Measurements from ENCODE around the gene TBX3.

TBX3 gene

DNA sequence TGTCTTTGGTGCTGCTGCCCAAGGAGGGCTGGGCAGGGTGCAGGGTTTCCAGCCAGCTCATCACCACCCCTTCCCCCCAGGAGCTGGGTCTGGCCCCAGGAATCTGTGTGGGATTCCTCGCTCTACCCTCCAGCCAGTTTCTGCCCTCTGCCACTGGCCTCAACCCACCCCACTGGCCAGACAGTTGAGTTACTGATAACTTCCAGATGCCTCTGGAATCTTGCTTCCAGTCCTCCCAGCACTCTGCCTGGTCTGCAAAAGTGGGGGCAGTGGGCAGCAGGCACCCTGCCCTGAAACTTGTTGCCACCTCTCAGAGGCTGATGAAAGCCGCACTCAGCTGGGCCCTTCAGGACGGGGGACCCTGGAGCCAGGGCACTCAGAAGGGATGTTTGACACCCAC is 20.1 kb upstream of the TBX3 start:
- no peaks in the 10 kb centered on the region for H3K9me3 ChIP-seq (replicated peaks; ENCODE audit: insufficient read depth, low read length)
- no peaks in the 10 kb centered on the region for H3K79me2 ChIP-seq (ENCODE audit: low read length)
- H3K27me3 ChIP-seq (replicated peaks; ENCODE audit: insufficient read depth, low read length) = no peaks in the 10 kb centered on the region
- H3K36me3 ChIP-seq (replicated peaks; ENCODE audit: insufficient read depth, low read length) = no peaks in the 10 kb centered on the region
- H4K20me1 ChIP-seq (ENCODE audit: insufficient read depth, low read length) = no peaks in the 10 kb centered on the region
- TF ChIP-seq EZH2phosphoT487 (IDR thresholded peaks at IDR 0.05; ENCODE audit: low read length) = no peak
- no peaks in the 10 kb centered on the region for H3F3A ChIP-seq (ENCODE audit: insufficient read depth, low read length)
- H3K9me2 ChIP-seq (replicated peaks; ENCODE audit: insufficient read depth, low read length) = no peaks in the 10 kb centered on the region
- H3K9ac ChIP-seq (ENCODE audit: low read length) = no peak overlapping the region
- no peaks in the 10 kb centered on the region for H3K4me1 ChIP-seq (ENCODE audit: low read length)
- no peak overlapping the region for H3K27ac ChIP-seq (ENCODE audit: low read length)
- no peak for DNase-seq
- H2AFZ ChIP-seq (ENCODE audit: low read length) = no peak overlapping the region
- H3K4me3 ChIP-seq (ENCODE audit: low read length) = no peak overlapping the region
- no peak overlapping the region for H3K4me2 ChIP-seq (ENCODE audit: low read depth, low read length)

DNA sequence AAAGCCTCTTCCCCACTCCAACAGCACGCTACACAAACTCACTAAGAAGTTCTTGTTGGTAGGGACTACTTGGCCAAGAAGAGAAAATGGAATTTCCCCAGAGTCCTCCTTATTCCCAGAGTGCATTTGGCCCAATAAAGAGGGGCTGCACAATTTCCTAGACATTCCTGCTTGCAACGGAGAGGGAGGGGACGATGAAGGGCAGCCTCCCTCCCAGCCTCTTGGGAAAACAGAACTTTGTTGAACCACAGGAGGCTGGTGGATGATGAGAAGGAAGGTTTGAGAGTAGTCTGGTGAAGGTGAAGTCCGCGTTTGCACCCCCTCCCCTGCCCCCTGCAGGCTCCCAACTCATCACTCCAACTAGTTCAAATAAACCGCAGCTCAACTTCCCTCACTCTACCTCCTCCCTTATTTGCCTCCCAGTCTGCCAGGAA is 19.1 kb upstream of the TBX3 start:
- Histone ChIP-seq H3K4me2 (ENCODE audit: low read depth, low read length) (no peak overlapping the region), H3K4me3 (ENCODE audit: low read length) (no peak overlapping the region), H3K27me3 (replicated peaks; ENCODE audit: insufficient read depth, low read length) (no peaks in the 10 kb centered on the region), H3K9me3 (replicated peaks; ENCODE audit: insufficient read depth, low read length) (no peaks in the 10 kb centered on the region), H3K27ac (ENCODE audit: low read length) (no peak overlapping the region), H4K20me1 (ENCODE audit: insufficient read depth, low read length) (no peaks in the 10 kb centered on the region), H3K36me3 (replicated peaks; ENCODE audit: insufficient read depth, low read length) (no peaks in the 10 kb centered on the region), H3K4me1 (ENCODE audit: low read length) (no peaks in the 10 kb centered on the region), H3F3A (ENCODE audit: insufficient read depth, low read length) (no peaks in the 10 kb centered on the region), H3K9me2 (replicated peaks; ENCODE audit: insufficient read depth, low read length) (no peaks in the 10 kb centered on the region), H2AFZ (ENCODE audit: low read length) (no peak overlapping the region), H3K79me2 (ENCODE audit: low read length) (no peaks in the 10 kb centered on the region), H3K9ac (ENCODE audit: low read length) (no peak overlapping the region)
- TF ChIP-seq EZH2 (optimal IDR thresholded peaks at IDR 0.05; ENCODE audit: low read depth, low read length) = no peak
- TF ChIP-seq EZH2phosphoT487 (IDR thresholded peaks at IDR 0.05; ENCODE audit: low read length) = no peak
- TF ChIP-seq, protein P1, sequence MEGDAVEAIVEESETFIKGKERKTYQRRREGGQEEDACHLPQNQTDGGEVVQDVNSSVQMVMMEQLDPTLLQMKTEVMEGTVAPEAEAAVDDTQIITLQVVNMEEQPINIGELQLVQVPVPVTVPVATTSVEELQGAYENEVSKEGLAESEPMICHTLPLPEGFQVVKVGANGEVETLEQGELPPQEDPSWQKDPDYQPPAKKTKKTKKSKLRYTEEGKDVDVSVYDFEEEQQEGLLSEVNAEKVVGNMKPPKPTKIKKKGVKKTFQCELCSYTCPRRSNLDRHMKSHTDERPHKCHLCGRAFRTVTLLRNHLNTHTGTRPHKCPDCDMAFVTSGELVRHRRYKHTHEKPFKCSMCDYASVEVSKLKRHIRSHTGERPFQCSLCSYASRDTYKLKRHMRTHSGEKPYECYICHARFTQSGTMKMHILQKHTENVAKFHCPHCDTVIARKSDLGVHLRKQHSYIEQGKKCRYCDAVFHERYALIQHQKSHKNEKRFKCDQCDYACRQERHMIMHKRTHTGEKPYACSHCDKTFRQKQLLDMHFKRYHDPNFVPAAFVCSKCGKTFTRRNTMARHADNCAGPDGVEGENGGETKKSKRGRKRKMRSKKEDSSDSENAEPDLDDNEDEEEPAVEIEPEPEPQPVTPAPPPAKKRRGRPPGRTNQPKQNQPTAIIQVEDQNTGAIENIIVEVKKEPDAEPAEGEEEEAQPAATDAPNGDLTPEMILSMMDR (IDR thresholded peaks at IDR 0.05; ENCODE audit: low read length) = no peak
- no peak for DNase-seq

DNA sequence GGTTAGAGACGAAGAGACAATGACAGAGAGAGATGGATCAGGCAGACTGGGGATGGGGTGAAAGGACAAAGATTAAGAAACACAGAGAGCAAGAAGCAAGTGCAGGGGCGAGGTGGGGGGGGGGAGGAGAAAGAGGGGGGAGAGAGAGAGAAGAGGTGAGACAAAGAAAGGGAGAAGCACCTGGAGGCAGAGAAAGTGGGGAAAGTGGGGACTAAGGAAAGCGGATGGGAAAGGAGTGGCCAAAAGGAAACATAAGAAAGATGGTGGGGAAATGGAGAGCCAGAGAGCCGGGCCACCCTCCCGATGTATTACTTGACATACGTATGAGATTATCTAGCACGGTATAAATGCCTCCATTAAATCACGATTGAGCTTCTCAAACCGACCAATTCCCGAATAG is 18.5 kb upstream of the TBX3 start:
- Histone ChIP-seq H3K9ac (ENCODE audit: low read length) (no peak overlapping the region), H3K27me3 (replicated peaks; ENCODE audit: insufficient read depth, low read length) (no peaks in the 10 kb centered on the region; the same call in 1 of the 2 replicates), H3K4me1 (ENCODE audit: low read length) (no peaks in the 10 kb centered on the region), H3F3A (ENCODE audit: insufficient read depth, low read length) (no peaks in the 10 kb centered on the region), H3K79me2 (ENCODE audit: low read length) (no peaks in the 10 kb centered on the region), H3K36me3 (replicated peaks; ENCODE audit: insufficient read depth, low read length) (no peaks in the 10 kb centered on the region), H3K9me2 (replicated peaks; ENCODE audit: insufficient read depth, low read length) (no peaks in the 10 kb centered on the region), H4K20me1 (ENCODE audit: insufficient read depth, low read length) (no peaks in the 10 kb centered on the region), H3K4me3 (ENCODE audit: low read length) (no peak overlapping the region), H3K27ac (ENCODE audit: low read length) (no peak overlapping the region), H3K4me2 (ENCODE audit: low read depth, low read length) (no peak overlapping the region), H2AFZ (ENCODE audit: low read length) (no peak overlapping the region), H3K9me3 (replicated peaks; ENCODE audit: insufficient read depth, low read length) (no peaks in the 10 kb centered on the region)
- no peak for TF ChIP-seq EZH2 (optimal IDR thresholded peaks at IDR 0.05; ENCODE audit: low read depth, low read length)
- no peak for TF ChIP-seq EZH2phosphoT487 (IDR thresholded peaks at IDR 0.05; ENCODE audit: low read length)
- TF ChIP-seq, protein P1 (IDR thresholded peaks at IDR 0.05; ENCODE audit: low read length) = no peak
- no peak for DNase-seq

DNA sequence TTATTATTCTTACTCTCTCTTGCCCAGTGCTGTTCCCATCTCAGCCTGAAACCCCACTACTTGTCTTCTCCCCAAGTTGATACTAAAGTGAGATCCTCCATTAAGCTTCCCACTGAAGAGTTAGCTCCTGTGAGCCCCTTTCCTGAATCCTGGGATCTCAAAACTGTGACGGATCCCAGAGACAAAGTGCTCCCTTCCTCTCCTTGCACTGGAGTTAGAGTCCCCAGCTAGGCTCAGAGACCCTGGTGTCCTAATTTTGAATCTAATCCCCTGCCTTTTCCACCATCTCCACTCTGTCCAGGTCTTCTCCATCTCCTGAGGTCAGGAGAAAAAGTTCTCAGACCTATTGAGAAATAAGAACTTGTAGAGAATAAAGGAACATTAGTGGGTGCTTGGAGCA is 17.6 kb upstream of the TBX3 start:
- Histone ChIP-seq H3K4me2 (ENCODE audit: low read depth, low read length) (no peak overlapping the region), H2AFZ (ENCODE audit: low read length) (no peak overlapping the region), H3K79me2 (ENCODE audit: low read length) (no peaks in the 10 kb centered on the region), H3K4me3 (ENCODE audit: low read length) (no peak overlapping the region), H3F3A (ENCODE audit: insufficient read depth, low read length) (no peaks in the 10 kb centered on the region), H3K27ac (ENCODE audit: low read length) (no peak overlapping the region), H3K27me3 (replicated peaks; ENCODE audit: insufficient read depth, low read length) (no peaks in the 10 kb centered on the region; the same call in 1 of the 2 replicates), H3K9ac (ENCODE audit: low read length) (no peak overlapping the region), H3K36me3 (replicated peaks; ENCODE audit: insufficient read depth, low read length) (no peaks in the 10 kb centered on the region), H3K4me1 (ENCODE audit: low read length) (no peaks in the 10 kb centered on the region), H3K9me2 (replicated peaks; ENCODE audit: insufficient read depth, low read length) (no peaks in the 10 kb centered on the region), H4K20me1 (ENCODE audit: insufficient read depth, low read length) (no peaks in the 10 kb centered on the region), H3K9me3 (replicated peaks; ENCODE audit: insufficient read depth, low read length) (no peaks in the 10 kb centered on the region)
- DNase-seq = no peak
- TF ChIP-seq EZH2 (optimal IDR thresholded peaks at IDR 0.05; ENCODE audit: low read depth, low read length) = no peak

All from MM.1S (cell line).